SH-SY5Y (cell line): ENCODE measurements around the gene AP2B1.

Experiments used
- GATA2 ChIP-seq: IDR thresholded peaks from 2 replicates; pipeline ENCODE4 v1.6.1; 2011; ENCODE audit warnings: mild to moderate bottlenecking, low read depth, low read length
- GATA3 ChIP-seq: IDR thresholded peaks from 2 replicates; pipeline ENCODE4 v1.6.1; 2011; ENCODE audit warnings: low read depth, mild to moderate bottlenecking, low read length, moderate library complexity

- TF ChIP-seq GATA2 (no peak), GATA3 (no peak)
Observed at GRCh38 chr17:35553310-35553709, 33.8 kb upstream of the AP2B1 start.
